BJ (cell line): Measurements from ENCODE around the gene FBXW7. TPM values are rescaled to one million over a fixed set of nuclear protein-coding genes. Genes with fewer than 3 reads are reported as not detected.

Source experiments
- CTCF ChIA-PET: fragments of 350-600 bp; formaldehyde crosslinking; extraction: SDS; loops from one replicate; lab custom pipeline; 2021; ENCODE audit warnings: antibody characterized with exemption, inconsistent platforms; lab: Yijun Ruan, JAX
- POLR2A ChIA-PET: fragments of 300-600 bp; sonication (Branson Sonifier 250); formaldehyde crosslinking; extraction: SDS; loops from one replicate; lab custom pipeline; 2021; ENCODE audit warnings: antibody characterized with exemption; lab: Charles Lee
- DNase-seq: peaks from one replicate; pipeline ENCODE4 v3.0.0-alpha.2; 2011; ENCODE audit warnings: low read depth
- H3K27me3 ChIP-seq: 2 replicates; pipeline ENCODE4 v1.6.0; 2011; ENCODE audit warnings: low read length; ENCODE audit not compliant: control insufficient read depth, insufficient read depth
- H3K36me3 ChIP-seq: 2 replicates; pipeline ENCODE4 v1.5.1; 2011; ENCODE audit warnings: low read length; ENCODE audit not compliant: control insufficient read depth, insufficient read depth
- H3K4me3 ChIP-seq: 2 replicates; pipeline ENCODE4 v1.5.1; 2011; ENCODE audit warnings: low read depth, mild to moderate bottlenecking, control low read depth, low read length
- CTCF ChIP-seq: IDR thresholded peaks from 2 replicates; pipeline ENCODE4 v1.5.1; 2011; ENCODE audit warnings: low read depth, mild to moderate bottlenecking, control low read depth, inconsistent platforms, low read length, moderate library complexity; ENCODE audit not compliant: insufficient read depth
- polyA plus RNA-seq: library from polyadenylated mRNA; depleted of rRNA; stranded (reverse); fragments of >200 nt; gene quantifications from 2 replicates; pipeline ENCODE4 v1.2.3, GENCODE V29; 2011

The FBXW7 gene
- polyA plus RNA-seq, 1 experiment, result 4.1 TPM

- TF ChIP-seq CTCF, result no peak
- no peak overlapping the region for H3K4me3 ChIP-seq
- no peaks in the 10 kb centered on the region for H3K36me3 ChIP-seq
- CTCF ChIA-PET, result interaction anchor here (0.7 kb wide), 2 partner anchors 303 to 704 kb away, joined by 3 read pairs; no protein-coding TSS in a partner anchor
- POLR2A ChIA-PET, result interaction anchor here (0.6 kb wide), 1 partner anchor 312 kb away, joined by 3 read pairs; no protein-coding TSS in a partner anchor
- DNase-seq, result no peak
- no peaks in the 10 kb centered on the region for H3K27me3 ChIP-seq
Measured at GRCh38 chr4:152340818-152341217, 195.1 kb downstream of the FBXW7 start.

GRCh38 chr4:152339576-152339975 lies 196.3 kb downstream of the FBXW7 start:
- no peak overlapping the region for H3K4me3 ChIP-seq
- no peaks in the 10 kb centered on the region for H3K36me3 ChIP-seq
- POLR2A ChIA-PET, result no interaction called here
- CTCF ChIA-PET, result interaction anchor here (1.2 kb wide), 1 partner anchor 9 kb away, joined by 3 read pairs; no protein-coding TSS in a partner anchor
- DNase-seq, result no peak
- TF ChIP-seq CTCF, result no peak
- H3K27me3 ChIP-seq, result no peaks in the 10 kb centered on the region

- no peak for DNase-seq
- H3K36me3 ChIP-seq, result peaks cover 2% of the 10 kb centered on the region
- H3K27me3 ChIP-seq, result no peaks in the 10 kb centered on the region
- no peak for TF ChIP-seq CTCF
- H3K4me3 ChIP-seq, result no peak overlapping the region
- POLR2A ChIA-PET, result no interaction called here
- CTCF ChIA-PET, result interaction anchor here (0.7 kb wide), 1 partner anchor 8 kb away, joined by 3 read pairs; no protein-coding TSS in a partner anchor
Measured at GRCh38 chr4:152334931-152335330, 201.0 kb downstream of the FBXW7 start.

- ChIA-PET POLR2A (interaction anchor here (0.6 kb wide), 1 partner anchor 12 kb away, joined by 3 read pairs; no protein-coding TSS in a partner anchor), CTCF (interaction anchor here (0.9 kb wide), 1 partner anchor 25 kb away, joined by 8 read pairs; no protein-coding TSS in a partner anchor)
- no peak for DNase-seq
- no peaks in the 10 kb centered on the region for H3K27me3 ChIP-seq
- no peak overlapping the region for H3K4me3 ChIP-seq
- peaks cover 2% of the 10 kb centered on the region for H3K36me3 ChIP-seq
- TF ChIP-seq CTCF, result no peak
Measured at GRCh38 chr4:152331042-152331441, 204.8 kb downstream of the FBXW7 start.

- peaks cover under 1% of the 10 kb centered on the region for H3K36me3 ChIP-seq
- no peak for TF ChIP-seq CTCF
Measured at GRCh38 chr4:152328582-152328981, 207.3 kb downstream of the FBXW7 start.

More at GRCh38 chr4:152328582-152328981, 207.3 kb downstream of the FBXW7 start:
- ChIA-PET POLR2A (no interaction called here), CTCF (interaction anchor here (0.6 kb wide), 1 partner anchor 139 kb away, joined by 3 read pairs; no protein-coding TSS in a partner anchor)
- no peak overlapping the region for H3K4me3 ChIP-seq
- peak; percentile 38 for DNase-seq
- no peaks in the 10 kb centered on the region for H3K27me3 ChIP-seq
